A673 (cell line): ENCODE results near the gene CPT1A.

Experiments used
- CTCF ChIP-seq: fragments of 300-800, 200-600 bp; sonication (generic); conservative IDR thresholded peaks from 2 replicates; pipeline ENCODE4 v1.5.1; 2017; ENCODE audit warnings: low read depth, mild to moderate bottlenecking, antibody characterized with exemption, low read length, moderate library complexity, mixed read lengths
- EZH2 ChIP-seq: fragments of 200-600 bp; sonication (generic); IDR thresholded peaks from 2 replicates; pipeline ENCODE4 v1.6.1; 2017; ENCODE audit warnings: borderline replicate concordance, low read depth, mild to moderate bottlenecking, mixed read lengths, antibody characterized with exemption, low read length; ENCODE audit not compliant: poor library complexity, severe bottlenecking

- TF ChIP-seq CTCF = no peak
- no peak for TF ChIP-seq EZH2
Measured at GRCh38 chr11:68816251-68816776, 25.4 kb downstream of the CPT1A start.
